HEK293 (cell line): ENCODE measurements around the gene MIS18BP1.
"Not testable (repeated sequence)": the region's sequence is repeated elsewhere in the genome, so short reads cannot be mapped to it uniquely, and the experiment has no call there.

Experiments
- CTCF ChIP-seq: fragments of 450-650 bp; formaldehyde crosslinking; IDR thresholded peaks from 2 replicates; pipeline ENCODE4 v1.5.1; 2016; ENCODE audit warnings: missing biosample characterization, missing genetic modification characterization
- ZBTB11 ChIP-seq: fragments of 450-650 bp; formaldehyde crosslinking; conservative IDR thresholded peaks from 2 replicates; pipeline ENCODE4 v1.5.1; 2016; ENCODE audit warnings: low read depth, missing biosample characterization, missing genetic modification characterization
- ZNF624 ChIP-seq: fragments of 450-650 bp; formaldehyde crosslinking; IDR thresholded peaks from 2 replicates; pipeline ENCODE4 v1.5.1; 2017; ENCODE audit warnings: missing biosample characterization, missing genetic modification characterization

- TF ChIP-seq ZNF624, CTCF, ZBTB11 (tag by site-specific recombination): not testable (repeated sequence)
Observed at GRCh38 chr14:45281731-45282400, 28.9 kb upstream of the MIS18BP1 start.
